ENCODE data around the gene TMEM248. TPM values are rescaled to one million over a fixed set of nuclear protein-coding genes. Genes with fewer than 3 reads are reported as not detected.
A peak's percentile ranks its signal among the peaks of the same experiment; 100 is the strongest.

The TMEM248 gene
- total and polyA plus RNA-seq, 2 of the 8 experiments (the other 6 are each of a cell fraction or from before 2014, with no cell fraction given), result 63.6 to 126 TPM

DNA sequence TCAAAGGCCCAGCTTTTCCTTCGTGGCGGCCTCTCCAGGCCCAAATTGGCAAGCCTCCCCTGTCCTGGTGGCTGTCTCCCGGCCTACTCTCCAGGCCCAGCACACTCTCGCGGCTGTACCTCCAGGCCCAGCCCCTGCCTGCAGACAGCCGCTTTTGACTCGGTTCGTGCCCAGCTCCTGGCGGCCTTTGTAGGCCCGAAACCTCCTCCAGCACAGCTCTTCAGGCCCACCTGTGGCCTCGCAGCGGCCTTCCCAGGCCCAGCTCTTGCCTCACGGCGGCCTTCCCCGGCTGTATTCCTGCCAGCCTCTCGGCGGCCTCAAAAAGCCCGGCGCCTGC is 18.2 kb upstream of the TMEM248 start:
- H4K91ac ChIP-seq (replicated peaks; ENCODE audit: insufficient read length, low read length), result no peak overlapping the region
- H4K8ac ChIP-seq (ENCODE audit: extremely low read depth, insufficient read depth, low read length), result peak overlapping the region; percentile 64; the same call in 1 of the 2 replicates
- H3K27ac ChIP-seq (ENCODE audit: low read depth, low read length), result no peak overlapping the region
- H3K4me1 ChIP-seq (replicated peaks in 1 of 4; ENCODE audit: control insufficient read depth in 3 of 4, insufficient read depth in 4 of 4, low read length in 3 of 4), result no peaks in the 10 kb centered on the region
- no peak overlapping the region for H3K18ac ChIP-seq (ENCODE audit: extremely low read depth, low read length)
- H3K23me2 ChIP-seq (ENCODE audit: low read depth, low read length), result no peaks in the 10 kb centered on the region
- no peaks in the 10 kb centered on the region for H3K27me3 ChIP-seq (replicated peaks in 1 of 4; ENCODE audit: control insufficient read depth in 3 of 4, extremely low read depth in 1 of 4, insufficient read depth in 3 of 4, low read length in 3 of 4)
- H3K4me2 ChIP-seq (ENCODE audit: insufficient read depth in 1 of 2, low read depth in 2 of 2, low read length in 2 of 2), result no peak overlapping the region
- H2BK120ac ChIP-seq (replicated peaks; ENCODE audit: low read depth, low read length), result no peak overlapping the region
- H2BK15ac ChIP-seq (ENCODE audit: low read length), result no peak overlapping the region
- no peak overlapping the region for H3K4me3 ChIP-seq (ENCODE audit: extremely low read depth in 1 of 4, insufficient read depth in 2 of 4, low read depth in 3 of 4, low read length in 4 of 4)
- ChIA-PET CTCF (ENCODE audit: partially characterized antibody) (interaction anchor here (1.0 to 5.7 kb wide), 9 partner anchors 8 to 90 kb away, joined by 4 to 55 read pairs (median 5); no protein-coding TSS in a partner anchor), POLR2A (ENCODE audit: partially characterized antibody) (interaction anchor here (0.9 to 3.7 kb wide), 4 partner anchors 11 to 58 kb away, joined by 3 to 16 read pairs (median 4); partner anchors contain the start of gene TMEM248)
- no peaks in the 10 kb centered on the region for H3K79me2 ChIP-seq (ENCODE audit: control insufficient read depth in 1 of 2, insufficient read depth in 2 of 2, low read length in 2 of 2)
- no peak overlapping the region for H2AFZ ChIP-seq (ENCODE audit: low read length)
- no peak overlapping the region for H3K14ac ChIP-seq (ENCODE audit: insufficient read length)
- peaks cover 0 to 2% of the 10 kb centered on the region in 2 experiments for H4K20me1 ChIP-seq (replicated peaks in 1 of 2; ENCODE audit: control insufficient read depth in 1 of 2, insufficient read depth in 2 of 2, low read length in 2 of 2)
- FAIRE-seq, result no peak
- peaks cover 0 to 8% (median 3%) of the 10 kb centered on the region in 4 experiments; a peak in 4 of 8 replicates for H3K36me3 ChIP-seq (ENCODE audit: control insufficient read depth in 2 of 4, insufficient read depth in 4 of 4, low read length in 3 of 4)
- WGBS, 2 experiments (ENCODE audit: extremely low coverage in 1 of 2, insufficient coverage in 1 of 2, insufficient read length in 1 of 2, insufficient replicate concordance in 2 of 2, low coverage in 1 of 2, low lambda C conversion rate in 2 of 2, missing lambda C conversion rate in 1 of 2), result 89% methylated on average over 19 of the region's 19 CpGs; no CpG with 5 or more reads in 1 of the 2 experiments
- no peak for DNase-seq (ENCODE audit: low read depth in 1 of 2, low spot score in 2 of 2)
- no peak overlapping the region for H2BK5ac ChIP-seq (ENCODE audit: low read depth, low read length)
- H3K4ac ChIP-seq (replicated peaks; ENCODE audit: insufficient read length, low read depth, low read length), result no peak overlapping the region
- H3K9ac ChIP-seq (replicated peaks in 1 of 4; ENCODE audit: extremely low read depth in 1 of 4, low read depth in 3 of 4, low read length in 3 of 4), result no peak overlapping the region
- no peak overlapping the region for H2BK20ac ChIP-seq (ENCODE audit: low read length)
- no peak overlapping the region for H2AK5ac ChIP-seq (ENCODE audit: low read depth, low read length)
- no peak overlapping the region for H3K56ac ChIP-seq (replicated peaks; ENCODE audit: insufficient read length, low read depth, low read length)
- no peak overlapping the region for H4K5ac ChIP-seq (ENCODE audit: insufficient read length, low read depth, low read length)
- no peaks in the 10 kb centered on the region for H3K79me1 ChIP-seq (ENCODE audit: low read depth, low read length)
- H2BK12ac ChIP-seq (ENCODE audit: low read depth, low read length), result no peak overlapping the region
- H3K23ac ChIP-seq (ENCODE audit: insufficient read length), result no peak overlapping the region
- no peaks in the 10 kb centered on the region for H3K9me3 ChIP-seq (ENCODE audit: insufficient read depth in 2 of 2, low read depth in 1 of 2, low read length in 1 of 2)
- TF ChIP-seq KDM5A (IDR thresholded peaks at IDR 0.05; ENCODE audit: low read length), result no peak
- no peak for TF ChIP-seq POLR2AphosphoS5 (IDR thresholded peaks at IDR 0.05; ENCODE audit: low read depth, low read length)
- TF ChIP-seq RAD21 (IDR thresholded peaks at IDR 0.05 in 1 of 2, conservative IDR thresholded peaks at IDR 0.05 in 1 of 2; ENCODE audit: low read depth in 2 of 2, low read length in 2 of 2), result no peak
- TF ChIP-seq CHD1 (IDR thresholded peaks at IDR 0.05; ENCODE audit: low read depth, low read length), result no peak
- TF ChIP-seq KDM1A (IDR thresholded peaks at IDR 0.05; ENCODE audit: borderline replicate concordance, low read length), result no peak
- TF ChIP-seq EZH2 (IDR thresholded peaks at IDR 0.05; ENCODE audit: low read depth, low read length, severe bottlenecking), result no peak
- TF ChIP-seq CBX8 (IDR thresholded peaks at IDR 0.05; ENCODE audit: borderline replicate concordance, low read depth, low read length), result no peak
- TF ChIP-seq, protein P1, sequence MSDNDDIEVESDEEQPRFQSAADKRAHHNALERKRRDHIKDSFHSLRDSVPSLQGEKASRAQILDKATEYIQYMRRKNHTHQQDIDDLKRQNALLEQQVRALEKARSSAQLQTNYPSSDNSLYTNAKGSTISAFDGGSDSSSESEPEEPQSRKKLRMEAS (IDR thresholded peaks at IDR 0.05), result no peak
- TF ChIP-seq BRCA1 (IDR thresholded peaks at IDR 0.05; ENCODE audit: low read depth, low read length), result no peak
- no peak for TF ChIP-seq RXRA (IDR thresholded peaks at IDR 0.05; ENCODE audit: insufficient read depth, low read depth, low read length)
- TF ChIP-seq SIRT6 (IDR thresholded peaks at IDR 0.05; ENCODE audit: low read length), result no peak
- no peak for TF ChIP-seq EGR1 (IDR thresholded peaks at IDR 0.05; ENCODE audit: borderline replicate concordance, low read depth, low read length)
- TF ChIP-seq SUZ12 (IDR thresholded peaks at IDR 0.05; ENCODE audit: low read length), result no peak
- TF ChIP-seq TBP (IDR thresholded peaks at IDR 0.05; ENCODE audit: low read depth, low read length), result no peak
- TF ChIP-seq ASH2L (IDR thresholded peaks at IDR 0.05; ENCODE audit: low read length), result no peak

Measured in H1 (cell line).